HEK293 (cell line): ENCODE data around the gene NIPSNAP3A.

Source experiments
- CTCF ChIA-PET: fragments of 350-600 bp; formaldehyde crosslinking; extraction: SDS; loops from one replicate; lab custom pipeline; 2021; ENCODE audit warnings: antibody characterized with exemption; lab: Yijun Ruan, JAX
- POLR2A ChIA-PET: fragments of 300-600 bp; formaldehyde crosslinking; extraction: SDS; loops from one replicate; lab custom pipeline; 2020; ENCODE audit warnings: antibody characterized with exemption, inconsistent platforms; lab: Yijun Ruan, JAX
- H3K27ac ChIP-seq: fragments of 200-500 bp; sonication (Bioruptor generic); 2 replicates; pipeline ENCODE4 v1.5.1; 2014; ENCODE audit warnings: low read depth, low read length, control low read depth, inconsistent platforms; ENCODE audit errors: extremely low read depth
- H3K36me3 ChIP-seq, 2 experiments: fragments of 200-500 bp in 1 of 2; sonication (Bioruptor generic) in 1 of 2; 1 replicate in 1 of 2; 2 replicates in 1 of 2; pipeline ENCODE4 v1.5.1; 2014 to 2017; ENCODE audit warnings: inconsistent platforms in 2 of 2, low read length in 2 of 2; ENCODE audit not compliant: control insufficient read depth in 2 of 2, insufficient read depth in 1 of 2
- H3K4me1 ChIP-seq: fragments of 200-500 bp; sonication (Bioruptor generic); 2 replicates; pipeline ENCODE4 v1.5.1; 2014; ENCODE audit warnings: mild to moderate bottlenecking, low read length, inconsistent platforms; ENCODE audit not compliant: control insufficient read depth, insufficient read depth
- H3K4me3 ChIP-seq: 2 replicates; pipeline ENCODE4 v1.5.1; 2011; ENCODE audit warnings: low read depth, mild to moderate bottlenecking, control low read depth, low read length, moderate library complexity
- H3K9me3 ChIP-seq: fragments of 200-500 bp; sonication (Bioruptor generic); 2 replicates; pipeline ENCODE4 v1.5.1; 2014; ENCODE audit warnings: low read depth, low read length, inconsistent platforms; ENCODE audit not compliant: control insufficient read depth, insufficient read depth
- EGR2 ChIP-seq: fragments of 450-650 bp; formaldehyde crosslinking; IDR thresholded peaks from 2 replicates; pipeline ENCODE4 v1.5.1; 2016; ENCODE audit warnings: low read depth, missing biosample characterization, missing genetic modification characterization
- GFI1B ChIP-seq: fragments of 450-650 bp; formaldehyde crosslinking; IDR thresholded peaks from 2 replicates; pipeline ENCODE4 v1.5.1; 2016; ENCODE audit warnings: missing biosample characterization, missing genetic modification characterization
- HOXD13 ChIP-seq: sonication (generic); formaldehyde crosslinking; IDR thresholded peaks from 2 replicates; pipeline ENCODE4 v1.8.0; 2022; ENCODE audit warnings: missing genetic modification reagents, borderline replicate concordance
- KLF10 ChIP-seq: fragments of 450-650 bp; IDR thresholded peaks from 2 replicates; pipeline ENCODE4 v1.5.1; 2018; ENCODE audit warnings: missing biosample characterization, mild to moderate bottlenecking, missing genetic modification characterization
- PRDM1 ChIP-seq: fragments of 450-650 bp; formaldehyde crosslinking; IDR thresholded peaks from 2 replicates; pipeline ENCODE4; 2016; ENCODE audit warnings: missing biosample characterization, missing genetic modification characterization
- ZBTB21 ChIP-seq: fragments of 450-650 bp; formaldehyde crosslinking; IDR thresholded peaks from 2 replicates; pipeline ENCODE4 v1.5.1; 2017; ENCODE audit warnings: missing biosample characterization, missing genetic modification characterization
- ZNF146 ChIP-seq: fragments of 450-650 bp; formaldehyde crosslinking; IDR thresholded peaks from 2 replicates; pipeline ENCODE4 v1.5.1; 2016; ENCODE audit warnings: missing biosample characterization, missing genetic modification characterization
- ZNF174 ChIP-seq: fragments of 450-650 bp; formaldehyde crosslinking; IDR thresholded peaks from 2 replicates; pipeline ENCODE4 v1.5.0; 2017; ENCODE audit warnings: missing biosample characterization, mild to moderate bottlenecking, missing genetic modification characterization
- ZNF2 ChIP-seq: fragments of 450-650 bp; formaldehyde crosslinking; IDR thresholded peaks from 2 replicates; pipeline ENCODE4 v1.5.1; 2016; ENCODE audit warnings: missing biosample characterization, missing genetic modification characterization
- ZNF214 ChIP-seq: fragments of 450-650 bp; formaldehyde crosslinking; IDR thresholded peaks from 2 replicates; pipeline ENCODE4 v1.5.1; 2017; ENCODE audit warnings: missing biosample characterization, mild to moderate bottlenecking, missing genetic modification characterization, borderline replicate concordance
- ZNF274 ChIP-seq, 2 experiments: fragments of 200-500 bp in 1 of 2; fragments of 450-650 bp in 1 of 2; sonication (Bioruptor generic) in 1 of 2; formaldehyde crosslinking in 1 of 2; IDR thresholded peaks; 2 replicates each; pipeline versions ENCODE4 v1.5.1 to v1.6.1; 2014 to 2016; ENCODE audit warnings: borderline replicate concordance in 1 of 2, inconsistent platforms in 1 of 2, low read length in 1 of 2, missing biosample characterization in 1 of 2, missing genetic modification characterization in 1 of 2
- ZNF544 ChIP-seq: fragments of 450-650 bp; formaldehyde crosslinking; IDR thresholded peaks from 2 replicates; pipeline ENCODE4 v1.5.0; 2017; ENCODE audit warnings: missing biosample characterization, missing genetic modification characterization
- ZNF561 ChIP-seq: fragments of 450-650 bp; IDR thresholded peaks from 2 replicates; pipeline ENCODE4 v1.5.1; 2018; ENCODE audit warnings: missing biosample characterization, missing genetic modification characterization, borderline replicate concordance
- ZNF585B ChIP-seq: fragments of 450-650 bp; formaldehyde crosslinking; IDR thresholded peaks from 2 replicates; pipeline ENCODE4 v1.5.1; 2016; ENCODE audit warnings: missing biosample characterization, missing genetic modification characterization
- ZNF596 ChIP-seq: fragments of 450-650 bp; IDR thresholded peaks from 2 replicates; pipeline ENCODE4 v1.5.0; 2018; ENCODE audit warnings: missing biosample characterization, mild to moderate bottlenecking, missing genetic modification characterization, moderate library complexity
- ZNF645 ChIP-seq: fragments of 450-650 bp; formaldehyde crosslinking; IDR thresholded peaks from 2 replicates; pipeline ENCODE4; 2016; ENCODE audit warnings: missing biosample characterization, missing genetic modification characterization
- ZNF701 ChIP-seq: fragments of 450-650 bp; formaldehyde crosslinking; IDR thresholded peaks from 2 replicates; pipeline ENCODE4 v1.5.1; 2016; ENCODE audit warnings: missing biosample characterization, missing genetic modification characterization
- ZNF837 ChIP-seq: fragments of 450-650 bp; formaldehyde crosslinking; IDR thresholded peaks from 2 replicates; pipeline ENCODE4 v1.5.1; 2016; ENCODE audit warnings: missing biosample characterization, missing genetic modification characterization
- TF ChIP-seq, protein P1 (sequence below): fragments of 450-650 bp; formaldehyde crosslinking; IDR thresholded peaks from 2 replicates; pipeline ENCODE4 v1.5.1; 2017; ENCODE audit warnings: missing biosample characterization, mild to moderate bottlenecking, missing genetic modification characterization, moderate library complexity
- TF ChIP-seq, protein P2 (sequence below): fragments of 450-650 bp; formaldehyde crosslinking; IDR thresholded peaks from 2 replicates; pipeline ENCODE4 v1.5.1; 2016; ENCODE audit warnings: missing biosample characterization, missing genetic modification characterization, borderline replicate concordance
- TF ChIP-seq, protein P3 (sequence below): fragments of 450-650 bp; formaldehyde crosslinking; IDR thresholded peaks from 2 replicates; pipeline ENCODE4 v1.5.1; 2017; ENCODE audit warnings: missing biosample characterization, missing genetic modification characterization

Gene NIPSNAP3A

DNA sequence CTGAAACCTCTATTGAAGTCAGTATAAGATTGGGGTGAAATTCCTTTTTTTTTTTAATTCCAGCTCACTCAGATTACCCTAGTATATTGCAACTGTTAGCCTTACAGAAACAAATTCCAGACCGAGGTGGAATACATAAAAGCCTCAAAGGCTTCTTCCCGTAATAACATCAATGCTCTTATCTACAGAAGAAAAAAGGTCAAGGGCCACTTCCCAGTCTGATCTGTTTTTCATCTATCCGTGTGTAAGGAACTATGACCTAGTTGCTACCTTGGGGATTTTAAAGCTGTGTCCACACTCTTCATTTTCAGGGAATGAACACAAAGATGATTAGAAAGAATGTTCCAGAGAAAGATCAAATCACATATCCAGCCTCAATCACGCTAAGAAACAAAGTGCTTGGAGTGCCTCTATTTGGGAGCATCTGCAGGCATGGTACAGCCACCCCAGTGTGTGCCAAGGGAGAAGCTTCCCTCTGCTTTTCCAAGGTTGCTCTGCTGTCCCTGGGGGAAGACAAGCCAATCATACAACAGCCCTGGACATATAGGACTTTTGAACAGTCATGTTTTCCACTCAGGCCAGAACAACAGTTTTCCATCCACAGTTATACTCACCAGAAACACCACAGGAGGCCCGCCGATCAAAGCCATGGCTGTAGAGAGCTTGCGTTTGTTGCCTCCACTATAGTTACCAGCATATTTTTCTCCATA lies 40.0 kb downstream of the NIPSNAP3A start:
- POLR2A ChIA-PET: no interaction called here
- no peak overlapping the region for H3K27ac ChIP-seq
- H3K4me1 ChIP-seq: no peaks in the 10 kb centered on the region
- no peak overlapping the region for H3K4me3 ChIP-seq
- TF ChIP-seq EGR2 (no peak), KLF10 (tag by site-specific recombination) (no peak), PRDM1 (tag by site-specific recombination) (no peak), ZNF561 (tag by site-specific recombination) (no peak), ZNF701 (tag by site-specific recombination) (no peak), ZNF585B (tag by site-specific recombination) (no peak), ZNF214 (tag by site-specific recombination) (no peak), GFI1B (no peak), ZNF544 (tag by site-specific recombination) (no peak)
- TF ChIP-seq, protein P1, sequence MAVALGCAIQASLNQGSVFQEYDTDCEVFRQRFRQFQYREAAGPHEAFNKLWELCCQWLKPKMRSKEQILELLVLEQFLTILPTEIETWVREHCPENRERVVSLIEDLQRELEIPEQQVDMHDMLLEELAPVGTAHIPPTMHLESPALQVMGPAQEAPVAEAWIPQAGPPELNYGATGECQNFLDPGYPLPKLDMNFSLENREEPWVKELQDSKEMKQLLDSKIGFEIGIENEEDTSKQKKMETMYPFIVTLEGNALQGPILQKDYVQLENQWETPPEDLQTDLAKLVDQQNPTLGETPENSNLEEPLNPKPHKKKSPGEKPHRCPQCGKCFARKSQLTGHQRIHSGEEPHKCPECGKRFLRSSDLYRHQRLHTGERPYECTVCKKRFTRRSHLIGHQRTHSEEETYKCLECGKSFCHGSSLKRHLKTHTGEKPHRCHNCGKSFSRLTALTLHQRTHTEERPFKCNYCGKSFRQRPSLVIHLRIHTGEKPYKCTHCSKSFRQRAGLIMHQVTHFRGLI: no peak
- no peaks in the 10 kb centered on the region for H3K9me3 ChIP-seq
- no peaks in the 10 kb centered on the region for H3K36me3 ChIP-seq
- CTCF ChIA-PET: interaction anchor here (1.8 kb wide), 1 partner anchor 10 kb away, joined by 6 read pairs; no protein-coding TSS in a partner anchor

DNA sequence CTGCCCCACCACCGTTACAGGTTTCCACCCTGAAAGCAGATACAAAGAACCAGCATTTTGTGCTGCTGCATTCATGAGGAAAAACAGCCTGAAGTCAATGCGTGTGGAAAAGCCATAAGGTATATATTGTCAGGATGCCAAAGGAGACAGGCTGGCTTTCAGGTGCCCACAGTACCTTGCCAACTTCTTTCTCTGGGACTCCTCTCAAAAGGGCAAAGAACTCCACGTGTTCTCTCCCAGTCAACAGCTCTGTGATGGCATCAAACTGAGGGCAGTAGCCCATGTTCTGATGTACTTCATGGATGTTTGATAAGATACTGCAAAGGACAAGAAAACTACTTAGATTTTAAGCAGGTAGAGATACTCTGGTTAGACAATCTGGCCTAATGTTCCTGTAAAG lies 40.8 kb downstream of the NIPSNAP3A start:
- ChIA-PET CTCF (interaction anchor here (1.8 kb wide), 1 partner anchor 10 kb away, joined by 6 read pairs; no protein-coding TSS in a partner anchor), POLR2A (no interaction called here)
- no peak overlapping the region for H3K4me3 ChIP-seq
- TF ChIP-seq, protein P2, sequence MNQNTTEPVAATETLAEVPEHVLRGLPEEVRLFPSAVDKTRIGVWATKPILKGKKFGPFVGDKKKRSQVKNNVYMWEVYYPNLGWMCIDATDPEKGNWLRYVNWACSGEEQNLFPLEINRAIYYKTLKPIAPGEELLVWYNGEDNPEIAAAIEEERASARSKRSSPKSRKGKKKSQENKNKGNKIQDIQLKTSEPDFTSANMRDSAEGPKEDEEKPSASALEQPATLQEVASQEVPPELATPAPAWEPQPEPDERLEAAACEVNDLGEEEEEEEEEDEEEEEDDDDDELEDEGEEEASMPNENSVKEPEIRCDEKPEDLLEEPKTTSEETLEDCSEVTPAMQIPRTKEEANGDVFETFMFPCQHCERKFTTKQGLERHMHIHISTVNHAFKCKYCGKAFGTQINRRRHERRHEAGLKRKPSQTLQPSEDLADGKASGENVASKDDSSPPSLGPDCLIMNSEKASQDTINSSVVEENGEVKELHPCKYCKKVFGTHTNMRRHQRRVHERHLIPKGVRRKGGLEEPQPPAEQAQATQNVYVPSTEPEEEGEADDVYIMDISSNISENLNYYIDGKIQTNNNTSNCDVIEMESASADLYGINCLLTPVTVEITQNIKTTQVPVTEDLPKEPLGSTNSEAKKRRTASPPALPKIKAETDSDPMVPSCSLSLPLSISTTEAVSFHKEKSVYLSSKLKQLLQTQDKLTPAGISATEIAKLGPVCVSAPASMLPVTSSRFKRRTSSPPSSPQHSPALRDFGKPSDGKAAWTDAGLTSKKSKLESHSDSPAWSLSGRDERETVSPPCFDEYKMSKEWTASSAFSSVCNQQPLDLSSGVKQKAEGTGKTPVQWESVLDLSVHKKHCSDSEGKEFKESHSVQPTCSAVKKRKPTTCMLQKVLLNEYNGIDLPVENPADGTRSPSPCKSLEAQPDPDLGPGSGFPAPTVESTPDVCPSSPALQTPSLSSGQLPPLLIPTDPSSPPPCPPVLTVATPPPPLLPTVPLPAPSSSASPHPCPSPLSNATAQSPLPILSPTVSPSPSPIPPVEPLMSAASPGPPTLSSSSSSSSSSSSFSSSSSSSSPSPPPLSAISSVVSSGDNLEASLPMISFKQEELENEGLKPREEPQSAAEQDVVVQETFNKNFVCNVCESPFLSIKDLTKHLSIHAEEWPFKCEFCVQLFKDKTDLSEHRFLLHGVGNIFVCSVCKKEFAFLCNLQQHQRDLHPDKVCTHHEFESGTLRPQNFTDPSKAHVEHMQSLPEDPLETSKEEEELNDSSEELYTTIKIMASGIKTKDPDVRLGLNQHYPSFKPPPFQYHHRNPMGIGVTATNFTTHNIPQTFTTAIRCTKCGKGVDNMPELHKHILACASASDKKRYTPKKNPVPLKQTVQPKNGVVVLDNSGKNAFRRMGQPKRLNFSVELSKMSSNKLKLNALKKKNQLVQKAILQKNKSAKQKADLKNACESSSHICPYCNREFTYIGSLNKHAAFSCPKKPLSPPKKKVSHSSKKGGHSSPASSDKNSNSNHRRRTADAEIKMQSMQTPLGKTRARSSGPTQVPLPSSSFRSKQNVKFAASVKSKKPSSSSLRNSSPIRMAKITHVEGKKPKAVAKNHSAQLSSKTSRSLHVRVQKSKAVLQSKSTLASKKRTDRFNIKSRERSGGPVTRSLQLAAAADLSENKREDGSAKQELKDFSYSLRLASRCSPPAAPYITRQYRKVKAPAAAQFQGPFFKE: no peak
- no peak for TF ChIP-seq ZBTB21 (tag by site-specific recombination)
- TF ChIP-seq ZNF146: no peak
- TF ChIP-seq, protein P3, sequence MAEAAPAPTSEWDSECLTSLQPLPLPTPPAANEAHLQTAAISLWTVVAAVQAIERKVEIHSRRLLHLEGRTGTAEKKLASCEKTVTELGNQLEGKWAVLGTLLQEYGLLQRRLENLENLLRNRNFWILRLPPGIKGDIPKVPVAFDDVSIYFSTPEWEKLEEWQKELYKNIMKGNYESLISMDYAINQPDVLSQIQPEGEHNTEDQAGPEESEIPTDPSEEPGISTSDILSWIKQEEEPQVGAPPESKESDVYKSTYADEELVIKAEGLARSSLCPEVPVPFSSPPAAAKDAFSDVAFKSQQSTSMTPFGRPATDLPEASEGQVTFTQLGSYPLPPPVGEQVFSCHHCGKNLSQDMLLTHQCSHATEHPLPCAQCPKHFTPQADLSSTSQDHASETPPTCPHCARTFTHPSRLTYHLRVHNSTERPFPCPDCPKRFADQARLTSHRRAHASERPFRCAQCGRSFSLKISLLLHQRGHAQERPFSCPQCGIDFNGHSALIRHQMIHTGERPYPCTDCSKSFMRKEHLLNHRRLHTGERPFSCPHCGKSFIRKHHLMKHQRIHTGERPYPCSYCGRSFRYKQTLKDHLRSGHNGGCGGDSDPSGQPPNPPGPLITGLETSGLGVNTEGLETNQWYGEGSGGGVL (tag by site-specific recombination): no peak
- no peak for TF ChIP-seq ZNF2
- TF ChIP-seq ZNF837 (tag by site-specific recombination): no peak
- no peak for TF ChIP-seq HOXD13
- TF ChIP-seq ZNF645 (tag by site-specific recombination): no peak
- no peak for TF ChIP-seq ZNF274 (IDR thresholded peaks at IDR 0.05; ENCODE audit: low read length)
- TF ChIP-seq ZNF274 (tag by site-specific recombination; IDR thresholded peaks at IDR 0.05; ENCODE audit: borderline replicate concordance): no peak
- TF ChIP-seq ZNF174 (tag by site-specific recombination): no peak
- TF ChIP-seq ZNF596 (tag by site-specific recombination): no peak
- no peaks in the 10 kb centered on the region for H3K4me1 ChIP-seq
- H3K27ac ChIP-seq: no peak overlapping the region
- no peaks in the 10 kb centered on the region for H3K9me3 ChIP-seq
- no peaks in the 10 kb centered on the region for H3K36me3 ChIP-seq
